Uterus (tissue), 2 donors: ENCODE results near the gene MCU.

Experiments used
- CTCF ChIP-seq, 4 experiments: fragments of 200-600 bp in 2 of 4; fragments of 450-650 bp in 2 of 4; sonication (generic) in 2 of 4; IDR thresholded peaks; one replicate each; pipeline ENCODE4 v1.5.1; 2016 to 2019; ENCODE audit warnings: antibody characterized with exemption in 4 of 4, mild to moderate bottlenecking in 2 of 4, moderate library complexity in 1 of 4
- POLR2A ChIP-seq, 2 donors: fragments of 450-650 bp; IDR thresholded peaks; one replicate each; pipeline ENCODE4 v1.6.1; 2016; ENCODE audit warnings: antibody characterized with exemption in 2 of 2, mild to moderate bottlenecking in 1 of 2, moderate library complexity in 1 of 2

- TF ChIP-seq CTCF (IDR thresholded peaks at IDR 0.05): no peak
- TF ChIP-seq POLR2A (IDR thresholded peaks at IDR 0.05): no peak
Observed at GRCh38 chr10:72911758-72912157, 219.8 kb downstream of the MCU start.
